GM12891 (cell line): ENCODE data around the gene PLCL1.

Experiments
- PAX5 ChIP-seq: IDR thresholded peaks from 2 replicates; pipeline ENCODE4 v1.6.1; 2011; ENCODE audit warnings: low read length, moderate library complexity, mild to moderate bottlenecking; ENCODE audit not compliant: insufficient read depth, severe bottlenecking
- POLR2A ChIP-seq: IDR thresholded peaks from 2 replicates; pipeline ENCODE4 v1.6.1; 2011; ENCODE audit warnings: low read depth, low read length, control low read depth
- POLR2AphosphoS5 ChIP-seq: IDR thresholded peaks from 2 replicates; pipeline ENCODE4 v1.6.1; 2011; ENCODE audit warnings: low read depth, low read length, control low read depth
- POU2F2 ChIP-seq: IDR thresholded peaks from 2 replicates; pipeline ENCODE4 v1.6.1; 2011; ENCODE audit warnings: low read depth, mild to moderate bottlenecking, control low read depth, low read length, moderate library complexity

GRCh38 chr2:198098386-198098785, 294.0 kb downstream of the PLCL1 start:
- TF ChIP-seq POLR2A (no peak), POU2F2 (no peak), PAX5 (no peak), POLR2AphosphoS5 (no peak)
